Measurements from ENCODE around the gene NABP2.

GRCh38 chr12:56189099-56189917 lies 34.8 kb upstream of the NABP2 start, which contains the start of gene SMARCC2:
- TF ChIP-seq RFX5 (IDR thresholded peaks at IDR 0.05; ENCODE audit: low read depth, low read length) (no peak), POLR2A (IDR thresholded peaks at IDR 0.05; ENCODE audit: low read depth, low read length) (no peak), CTCF (conservative IDR thresholded peaks at IDR 0.05; ENCODE audit: low read depth, low read length) (peak; percentile 97), SMC3 (IDR thresholded peaks at IDR 0.05; ENCODE audit: low read depth, low read length) (peak; percentile 70), CEBPB (IDR thresholded peaks at IDR 0.05; ENCODE audit: low read depth, low read length) (no peak)
